DND-41 (cell line): Measurements from ENCODE around the gene PAPLN.
"Not testable (repeated sequence)": the region's sequence is repeated elsewhere in the genome, so short reads cannot be mapped to it uniquely, and the experiment has no call there.

Experiments
- ATAC-seq: fragments of 200-7000 bp; cut with Tn5 transposase; 3 replicates; pipeline ENCODE4 v1.9.1; 2021; ENCODE audit warnings: low read depth; ENCODE audit not compliant: insufficient read depth
- DNase-seq: peaks from one replicate; pipeline ENCODE4 v3.0.0-alpha.2; 2020
- H2AFZ ChIP-seq: 2 replicates; pipeline ENCODE4 v1.6.0; 2012; ENCODE audit warnings: low read depth, low read length
- H3K27ac ChIP-seq: 2 replicates; pipeline ENCODE4 v1.5.1; 2012; ENCODE audit warnings: low read length, inconsistent platforms
- H3K27me3 ChIP-seq: fragments of 200-600 bp; sonication (generic); 2 replicates; pipeline ENCODE4 v1.6.0; 2012; ENCODE audit warnings: low read length, mild to moderate bottlenecking, inconsistent platforms; ENCODE audit not compliant: insufficient read depth, poor library complexity
- H3K36me3 ChIP-seq: 2 replicates; pipeline ENCODE4 v1.5.1; 2012; ENCODE audit warnings: low read length, inconsistent platforms; ENCODE audit not compliant: insufficient read depth
- H3K4me1 ChIP-seq: 2 replicates; pipeline ENCODE4 v1.5.1; 2012; ENCODE audit warnings: mild to moderate bottlenecking, low read length; ENCODE audit not compliant: insufficient read depth
- H3K4me2 ChIP-seq: 2 replicates; pipeline ENCODE4 v1.6.0; 2012; ENCODE audit warnings: mild to moderate bottlenecking, moderate library complexity, low read length, inconsistent platforms; ENCODE audit not compliant: insufficient read depth
- H3K4me3 ChIP-seq, 2 experiments: fragments of 200-600 bp in 1 of 2; shearing (Covaris generic) in 1 of 2; 2 replicates each; pipeline ENCODE4 v1.5.1; 2012 to 2016; ENCODE audit warnings: inconsistent platforms in 2 of 2, low read length in 2 of 2, mild to moderate bottlenecking in 2 of 2, low read depth in 1 of 2, moderate library complexity in 1 of 2
- H3K79me2 ChIP-seq: 2 replicates; pipeline ENCODE4 v1.6.0; 2012; ENCODE audit warnings: low read length, inconsistent platforms; ENCODE audit not compliant: insufficient read depth
- H3K9ac ChIP-seq: 2 replicates; pipeline ENCODE4 v1.6.0; 2012; ENCODE audit warnings: low read depth, mild to moderate bottlenecking, inconsistent platforms, low read length, moderate library complexity
- H3K9me3 ChIP-seq: 2 replicates; pipeline ENCODE4 v1.5.1; 2012; ENCODE audit warnings: low read length, moderate library complexity, mild to moderate bottlenecking, inconsistent platforms; ENCODE audit not compliant: insufficient read depth, severe bottlenecking
- H4K20me1 ChIP-seq: 2 replicates; pipeline ENCODE4 v1.6.0; 2012; ENCODE audit warnings: low read length; ENCODE audit not compliant: insufficient read depth
- CTCF ChIP-seq: IDR thresholded peaks from 2 replicates; pipeline ENCODE4 v1.5.1; 2012; ENCODE audit warnings: borderline replicate concordance, low read length, moderate library complexity, mild to moderate bottlenecking; ENCODE audit not compliant: poor library complexity, severe bottlenecking; ENCODE audit errors: extremely low read depth
- EZH2 ChIP-seq: IDR thresholded peaks from 3 replicates; pipeline ENCODE4 v1.6.1; 2012; ENCODE audit warnings: borderline replicate concordance, low read depth, mild to moderate bottlenecking, moderate library complexity, low read length, inconsistent platforms; ENCODE audit not compliant: severe bottlenecking

The PAPLN gene

DNA sequence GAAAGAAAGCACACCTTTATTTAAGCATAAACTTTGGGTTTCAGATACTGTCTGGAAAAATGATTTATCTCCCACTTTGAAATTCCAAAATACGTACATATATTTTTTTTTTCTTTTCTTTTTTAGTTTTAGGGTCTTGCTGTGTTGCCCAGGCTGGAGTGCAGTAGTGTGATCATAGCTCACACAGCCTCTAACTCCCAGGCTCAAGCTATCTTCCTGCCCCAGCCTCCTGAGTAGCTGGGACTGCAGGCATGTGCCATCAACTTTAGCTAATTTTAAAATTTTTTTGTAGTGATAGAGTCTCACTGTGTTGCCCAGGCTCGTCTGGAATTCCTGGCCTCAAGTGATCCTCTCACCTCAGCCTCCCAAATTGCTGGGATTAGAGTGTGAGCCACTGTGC is 45.9 kb upstream of the PAPLN start:
- ATAC-seq (no peak), DNase-seq (no peak)
- no peaks in the 10 kb centered on the region for H3K79me2 ChIP-seq
- TF ChIP-seq CTCF (no peak), EZH2 (no peak)
- H3K4me1 ChIP-seq: no peaks in the 10 kb centered on the region
- H3K4me2 ChIP-seq: no peak overlapping the region
- H2AFZ ChIP-seq: no peak overlapping the region
- no peak overlapping the region for H3K4me3 ChIP-seq
- no peaks in the 10 kb centered on the region for H3K27me3 ChIP-seq
- no peaks in the 10 kb centered on the region for H4K20me1 ChIP-seq
- H3K36me3 ChIP-seq: peaks cover 55% of the 10 kb centered on the region
- no peak overlapping the region for H3K27ac ChIP-seq
- no peaks in the 10 kb centered on the region for H3K9me3 ChIP-seq
- H3K9ac ChIP-seq: no peak overlapping the region

- H3K9ac ChIP-seq, H3K9me3 ChIP-seq, H3K4me1 ChIP-seq, H3K27me3 ChIP-seq, H2AFZ ChIP-seq, H3K27ac ChIP-seq, H3K79me2 ChIP-seq, ATAC-seq, DNase-seq, H3K4me2 ChIP-seq, H4K20me1 ChIP-seq, H3K4me3 ChIP-seq: not testable (repeated sequence)
- H3K36me3 ChIP-seq: peaks cover 57% of the 10 kb centered on the region
Observed at GRCh38 chr14:73194306-73194705, 43.0 kb upstream of the PAPLN start.

DNA sequence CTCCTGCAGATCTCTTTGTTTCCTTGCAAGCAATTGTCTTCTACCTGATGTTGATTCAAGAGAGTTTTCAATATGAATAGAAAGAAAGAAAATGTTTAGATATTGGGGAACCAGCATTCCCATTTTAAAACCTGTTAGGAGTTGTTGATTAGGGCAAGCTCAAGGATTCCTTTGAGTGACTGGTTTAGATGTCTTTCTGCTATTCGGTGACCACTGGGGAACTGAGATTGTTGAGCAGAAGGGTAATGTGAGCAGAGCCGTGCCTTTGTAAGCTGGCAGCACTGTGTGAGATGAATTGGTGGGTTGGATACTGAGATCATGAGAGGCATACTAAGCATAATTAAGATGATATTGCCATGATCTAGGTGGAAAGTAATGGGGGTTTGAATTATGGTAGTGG is 39.1 kb upstream of the PAPLN start:
- Histone ChIP-seq H3K36me3 (peaks cover 52% of the 10 kb centered on the region), H3K79me2 (no peaks in the 10 kb centered on the region), H3K27ac (no peak overlapping the region), H3K4me2 (no peak overlapping the region), H3K27me3 (no peaks in the 10 kb centered on the region), H4K20me1 (no peaks in the 10 kb centered on the region), H3K4me1 (no peaks in the 10 kb centered on the region), H3K9ac (no peak overlapping the region), H3K9me3 (no peaks in the 10 kb centered on the region), H2AFZ (no peak overlapping the region), H3K4me3 (no peak overlapping the region)
- TF ChIP-seq CTCF: no peak
- TF ChIP-seq EZH2: no peak
- DNase-seq (no peak), ATAC-seq (no peak)

GRCh38 chr14:73203527-73203926 is 33.8 kb upstream of the PAPLN start:
- no peak overlapping the region for H3K9ac ChIP-seq
- H3K36me3 ChIP-seq: peaks cover 59% of the 10 kb centered on the region
- H3K4me2 ChIP-seq: no peak overlapping the region
- no peak for TF ChIP-seq EZH2
- no peak for TF ChIP-seq CTCF
- peaks cover 13% of the 10 kb centered on the region for H3K9me3 ChIP-seq
- no peak overlapping the region for H2AFZ ChIP-seq
- no peaks in the 10 kb centered on the region for H3K27me3 ChIP-seq
- no peaks in the 10 kb centered on the region for H4K20me1 ChIP-seq
- no peak overlapping the region for H3K27ac ChIP-seq
- no peak overlapping the region for H3K4me3 ChIP-seq
- H3K79me2 ChIP-seq: no peaks in the 10 kb centered on the region
- no peak for ATAC-seq
- DNase-seq: no peak
- H3K4me1 ChIP-seq: no peaks in the 10 kb centered on the region
